H1 (cell line): ENCODE data around the gene ZNF573. TPM values are rescaled to one million over a fixed set of nuclear protein-coding genes. Genes with fewer than 3 reads are reported as not detected.

Source experiments
- CHD7 ChIP-seq: fragments of 300-600 bp; sonication (generic); IDR thresholded peaks from 2 replicates; pipeline ENCODE4 v1.7.1; 2012; ENCODE audit warnings: low read length, moderate library complexity, mild to moderate bottlenecking, inconsistent platforms; ENCODE audit not compliant: insufficient replicate concordance
- CTCF ChIP-seq, 3 experiments: IDR thresholded peaks; 1 replicate in 2 of 3; 2 replicates in 1 of 3; pipeline versions ENCODE4 v1.5.1 to v1.6.1; 2011; ENCODE audit warnings: low read length in 3 of 3, mild to moderate bottlenecking in 3 of 3, inconsistent platforms in 2 of 3, low read depth in 1 of 3, moderate library complexity in 1 of 3; ENCODE audit not compliant: insufficient read depth in 1 of 3; ENCODE audit errors: control extremely low read depth in 1 of 3
- EP300 ChIP-seq, 2 experiments: IDR thresholded peaks; 1 replicate in 1 of 2; 2 replicates in 1 of 2; pipeline ENCODE4 v1.6.1; 2011 to 2012; ENCODE audit warnings: low read depth in 2 of 2, low read length in 2 of 2, mild to moderate bottlenecking in 2 of 2, borderline replicate concordance in 1 of 2, inconsistent platforms in 1 of 2, moderate library complexity in 1 of 2
- HDAC2 ChIP-seq, 2 experiments: fragments of 300-600 bp in 1 of 2; sonication (generic) in 1 of 2; IDR thresholded peaks; 2 replicates each; pipeline ENCODE4 v1.6.1; 2011 to 2012; ENCODE audit warnings: low read depth in 2 of 2, low read length in 2 of 2, mild to moderate bottlenecking in 2 of 2, moderate library complexity in 2 of 2, borderline replicate concordance in 1 of 2, inconsistent platforms in 1 of 2
- PHF8 ChIP-seq: fragments of 200-600 bp; sonication (generic); conservative IDR thresholded peaks from 2 replicates; pipeline ENCODE4 v1.7.1; 2012; ENCODE audit warnings: low read depth, mild to moderate bottlenecking, inconsistent platforms, low read length, moderate library complexity
- POLR2A ChIP-seq, 2 experiments: IDR thresholded peaks; 1 replicate in 1 of 2; 2 replicates in 1 of 2; pipeline ENCODE4 v1.6.1; 2011; ENCODE audit warnings: low read depth in 2 of 2, low read length in 2 of 2, mild to moderate bottlenecking in 2 of 2; ENCODE audit errors: control extremely low read depth in 1 of 2
- SP4 ChIP-seq: IDR thresholded peaks from 2 replicates; pipeline ENCODE4 v1.6.1; 2012; ENCODE audit warnings: low read length, inconsistent platforms
- TAF1 ChIP-seq: IDR thresholded peaks from 2 replicates; pipeline ENCODE4 v1.6.1; 2011; ENCODE audit warnings: mild to moderate bottlenecking, low read depth, low read length
- TCF12 ChIP-seq: IDR thresholded peaks from 2 replicates; pipeline ENCODE4 v1.6.1; 2011; ENCODE audit warnings: low read depth, mild to moderate bottlenecking, low read length
- polyA plus RNA-seq, 7 experiments: library from polyadenylated mRNA; depleted of rRNA in 3 of 7; stranded (reverse) in 5 of 7; unstranded in 2 of 7; fragments of >200 nt in 5 of 7; fragments of 200-250 nt in 2 of 7; gene quantifications; 1 replicate in 5 of 7; 2 replicates in 1 of 7; 4 replicates in 1 of 7; pipeline versions ENCODE4 v1.2.1 to v1.2.3, GENCODE V29; 2011 to 2013; ENCODE audit warnings: missing spikeins in 2 of 7, mixed read lengths in 2 of 7
- total RNA-seq: library from RNA; stranded (reverse); fragmentation: NEBNext Ultra II Directional; extraction: Animal tissue kit (Norgen Biotek cat#: 25700); gene quantifications from 2 replicates; pipeline ENCODE4 v1.2.1, GENCODE V29; 2021

ZNF573 gene
- total and polyA plus RNA-seq, 2 of the 8 experiments (the other 6 are each of a cell fraction or from before 2014, with no cell fraction given), result 6.3 to 13.8 TPM

GRCh38 chr19:37718304-37718703 is 61.1 kb downstream of the ZNF573 start (continued):
- TF ChIP-seq CHD7 (no peak), SP4 (no peak), TAF1 (no peak), TCF12 (no peak), POLR2A (IDR thresholded peaks at IDR 0.05; ENCODE audit: control extremely low read depth in 1 of 2, low read depth in 2 of 2, low read length in 2 of 2) (no peak), CTCF (IDR thresholded peaks at IDR 0.05; ENCODE audit: control extremely low read depth in 1 of 3, insufficient read depth in 1 of 3, low read depth in 1 of 3, low read length in 3 of 3) (no peak), PHF8 (no peak), EP300 (IDR thresholded peaks at IDR 0.05; ENCODE audit: borderline replicate concordance in 1 of 2, low read depth in 2 of 2, low read length in 2 of 2) (no peak), HDAC2 (IDR thresholded peaks at IDR 0.05; ENCODE audit: borderline replicate concordance in 1 of 2, low read depth in 2 of 2, low read length in 2 of 2) (no peak)
